HAP-1 (cell line): ENCODE data around the gene ZNF648.
"Not testable (repeated sequence)": the region's sequence is repeated elsewhere in the genome, so short reads cannot be mapped to it uniquely, and the experiment has no call there.

Experiments
- DNase-seq, 2 experiments: peaks; one replicate each; pipeline ENCODE4 v3.0.0-alpha.2; 2016 to 2020; ENCODE audit warnings: low spot score in 2 of 2
- H3K27me3 ChIP-seq: fragments of 250-450 bp; sonication (Bioruptor Pico); 2 replicates; pipeline ENCODE4 v1.5.1; 2020; ENCODE audit warnings: low read depth, mild to moderate bottlenecking, moderate library complexity
- H3K36me3 ChIP-seq: fragments of 250-450 bp; sonication (Bioruptor Pico); replicated peaks from 2 replicates; pipeline ENCODE4 v1.5.1; 2020; ENCODE audit warnings: mild to moderate bottlenecking
- H3K4me1 ChIP-seq: fragments of 250-450 bp; sonication (Bioruptor Pico); 2 replicates; pipeline ENCODE4 v1.5.1; 2020; ENCODE audit warnings: mild to moderate bottlenecking
- H3K4me3 ChIP-seq: fragments of 250-450 bp; sonication (Bioruptor Pico); 2 replicates; pipeline ENCODE4 v1.5.1; 2020; ENCODE audit warnings: mild to moderate bottlenecking, moderate library complexity
- H3K9me3 ChIP-seq: fragments of 250-450 bp; sonication (Bioruptor Pico); 2 replicates; pipeline ENCODE4 v1.5.1; 2020; ENCODE audit warnings: mild to moderate bottlenecking, moderate library complexity
- in situ Hi-C: fragments of 300-500 bp; cut with MboI; formaldehyde crosslinking; loops from 3 replicates; pipeline ENCODE4 v1.14.3; 2020; ENCODE audit warnings: low sequenced_read_pairs, inconsistent platforms, mixed read lengths

Gene ZNF648

DNA sequence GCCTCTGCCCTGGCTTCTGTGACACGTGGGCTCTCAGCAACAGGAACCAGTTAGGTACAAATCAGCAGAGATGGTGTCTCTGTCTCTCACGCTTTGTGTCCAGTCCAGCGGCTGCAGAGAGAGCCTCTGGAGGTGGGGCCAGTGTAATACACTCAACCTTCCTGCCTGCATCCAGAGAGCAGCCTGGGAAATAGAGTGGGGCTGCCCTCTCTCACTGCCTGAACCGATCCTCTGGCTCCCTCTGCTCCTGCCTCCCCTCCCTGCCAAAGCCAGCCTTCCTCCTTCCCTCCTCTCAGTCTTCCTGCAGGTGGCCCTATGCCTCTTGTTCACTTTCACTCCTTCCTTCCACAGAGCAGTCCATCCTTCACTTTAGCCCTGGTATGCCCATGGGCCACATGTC, at the start of gene ZNF648:
ZNF648 (minus strand) TSS at position 119 of the 400 bp plus-strand sequence. CDS start 3,702 bp downstream, outside the sequence.
- H3K9me3 ChIP-seq = no peaks in the 10 kb centered on the region
- in situ Hi-C loops = loop anchor here (25.0 kb wide), 1 partner anchor 574 kb away; the partner anchor contains the start of gene CACNA1E
- DNase-seq = no peak
- no peak within 1 kb of the TSS for H3K4me3 ChIP-seq
- no peaks in the 10 kb centered on the region for H3K27me3 ChIP-seq
- no peaks in the 10 kb centered on the region for H3K36me3 ChIP-seq
- no peaks in the 10 kb centered on the region for H3K4me1 ChIP-seq

DNA sequence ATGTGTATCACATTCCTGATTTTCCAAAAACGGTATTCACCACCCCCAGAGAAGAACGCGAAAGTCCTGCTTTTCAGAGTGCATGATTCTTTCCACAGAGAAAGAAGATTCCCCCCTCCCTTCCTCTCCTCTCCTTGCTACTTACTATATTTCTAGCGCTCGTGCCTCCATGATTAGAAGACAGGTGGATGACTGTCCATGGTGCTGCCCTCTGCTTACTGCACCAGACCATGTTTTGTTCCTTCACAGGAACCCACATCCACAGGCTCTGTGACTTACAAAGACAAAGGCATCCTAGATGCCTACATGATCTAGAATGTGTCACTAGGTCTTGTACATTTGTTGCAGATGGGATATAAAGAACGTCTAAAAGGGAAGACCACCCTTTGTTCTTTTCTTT, 49.1 kb upstream of the ZNF648 start:
- in situ Hi-C loops = no loop called here
- no peaks in the 10 kb centered on the region for H3K9me3 ChIP-seq
- no peak overlapping the region for H3K4me3 ChIP-seq
- no peaks in the 10 kb centered on the region for H3K4me1 ChIP-seq
- peaks cover 12% of the 10 kb centered on the region for H3K27me3 ChIP-seq
- H3K36me3 ChIP-seq = no peaks in the 10 kb centered on the region
- no peak for DNase-seq

GRCh38 chr1:182109771-182110170, 48.3 kb upstream of the ZNF648 start:
- Histone ChIP-seq H3K27me3 (peaks cover 12% of the 10 kb centered on the region), H3K9me3 (no peaks in the 10 kb centered on the region), H3K36me3 (no peaks in the 10 kb centered on the region), H3K4me1 (no peaks in the 10 kb centered on the region), H3K4me3 (no peak overlapping the region)
- in situ Hi-C loops = no loop called here
- DNase-seq = no peak

DNA sequence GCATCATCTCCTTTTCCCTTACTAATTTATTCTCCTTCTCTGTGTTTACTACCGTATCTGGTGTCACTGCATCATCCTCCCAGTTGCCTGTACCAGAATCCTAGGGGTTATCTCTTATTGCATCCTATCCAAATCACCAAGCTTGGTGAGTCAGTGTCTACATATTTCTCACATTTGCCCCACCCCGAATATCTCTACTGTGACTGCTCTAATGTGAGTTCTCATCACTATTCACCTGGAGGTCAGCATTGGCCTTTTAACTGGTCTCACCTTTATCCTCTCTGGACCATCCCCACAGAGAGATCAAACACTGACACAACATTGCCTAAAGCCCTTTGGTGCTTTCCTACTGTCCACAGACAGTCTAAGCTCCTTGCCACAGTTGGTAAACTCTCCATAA, 45.7 kb upstream of the ZNF648 start:
- Histone ChIP-seq H3K36me3 (no peaks in the 10 kb centered on the region), H3K9me3 (no peaks in the 10 kb centered on the region), H3K27me3 (peaks cover 9% of the 10 kb centered on the region), H3K4me1 (peaks cover under 1% of the 10 kb centered on the region), H3K4me3 (no peak overlapping the region)
- in situ Hi-C loops = no loop called here
- no peak for DNase-seq

GRCh38 chr1:182102043-182102416, 40.5 kb upstream of the ZNF648 start:
- no peak for DNase-seq
- peaks cover 7% of the 10 kb centered on the region for H3K4me1 ChIP-seq
- in situ Hi-C loops = no loop called here
- H3K4me3 ChIP-seq = no peak overlapping the region
- no peaks in the 10 kb centered on the region for H3K36me3 ChIP-seq
- peaks cover 19% of the 10 kb centered on the region for H3K27me3 ChIP-seq
- peaks cover 3% of the 10 kb centered on the region; the same call in 1 of the 2 replicates for H3K9me3 ChIP-seq

GRCh38 chr1:182101415-182102042, 40.0 kb upstream of the ZNF648 start:
- Histone ChIP-seq H3K4me3 (no peak overlapping the region), H3K4me1 (peaks cover 7% of the 10 kb centered on the region), H3K36me3 (no peaks in the 10 kb centered on the region), H3K9me3 (peaks cover 3% of the 10 kb centered on the region; the same call in 1 of the 2 replicates), H3K27me3 (peaks cover 17% of the 10 kb centered on the region)
- in situ Hi-C loops = no loop called here
- DNase-seq = peak; percentile 71 to 84

DNA sequence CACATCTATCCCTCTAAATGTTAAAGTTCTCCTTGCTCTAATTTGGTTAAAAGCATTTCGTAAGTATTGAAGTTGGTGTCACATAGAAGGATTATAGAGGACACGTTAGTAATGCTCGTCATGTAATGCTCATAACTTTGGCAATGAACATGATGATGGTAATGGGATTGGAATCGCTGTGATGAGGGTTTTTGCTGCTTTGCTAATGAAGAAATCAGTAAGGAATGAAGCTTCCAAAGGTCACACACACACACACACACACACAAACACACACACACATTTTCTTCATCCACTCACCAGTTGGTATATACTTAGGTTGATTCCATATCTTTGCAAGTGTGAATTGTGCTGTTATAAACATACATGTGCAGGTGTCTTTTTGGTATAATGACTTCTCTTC, 36.8 kb upstream of the ZNF648 start:
- H3K27me3 ChIP-seq = peaks cover 11% of the 10 kb centered on the region; the same call in 1 of the 2 replicates
- DNase-seq = no peak
- H3K9me3 ChIP-seq = peaks cover 3% of the 10 kb centered on the region; the same call in 1 of the 2 replicates
- peaks cover 7% of the 10 kb centered on the region for H3K4me1 ChIP-seq
- no peaks in the 10 kb centered on the region for H3K36me3 ChIP-seq
- in situ Hi-C loops = no loop called here
- H3K4me3 ChIP-seq = no peak overlapping the region

- Histone ChIP-seq H3K27me3 (peaks cover 16% of the 10 kb centered on the region; the same call in 1 of the 2 replicates), H3K4me3 (no peak overlapping the region), H3K36me3 (no peaks in the 10 kb centered on the region), H3K4me1 (no peaks in the 10 kb centered on the region), H3K9me3 (peaks cover 3% of the 10 kb centered on the region; the same call in 1 of the 2 replicates)
- in situ Hi-C loops = no loop called here
- DNase-seq = no peak
These were observed 34.4 kb upstream of the ZNF648 start for GRCh38 chr1:182095946-182096345.

- H3K4me1 ChIP-seq, H3K36me3 ChIP-seq, in situ Hi-C loops, H3K4me3 ChIP-seq, DNase-seq, H3K9me3 ChIP-seq: not testable (repeated sequence)
- peaks cover 16% of the 10 kb centered on the region; the same call in 1 of the 2 replicates for H3K27me3 ChIP-seq
These were observed 33.0 kb upstream of the ZNF648 start for GRCh38 chr1:182094514-182095005.

DNA sequence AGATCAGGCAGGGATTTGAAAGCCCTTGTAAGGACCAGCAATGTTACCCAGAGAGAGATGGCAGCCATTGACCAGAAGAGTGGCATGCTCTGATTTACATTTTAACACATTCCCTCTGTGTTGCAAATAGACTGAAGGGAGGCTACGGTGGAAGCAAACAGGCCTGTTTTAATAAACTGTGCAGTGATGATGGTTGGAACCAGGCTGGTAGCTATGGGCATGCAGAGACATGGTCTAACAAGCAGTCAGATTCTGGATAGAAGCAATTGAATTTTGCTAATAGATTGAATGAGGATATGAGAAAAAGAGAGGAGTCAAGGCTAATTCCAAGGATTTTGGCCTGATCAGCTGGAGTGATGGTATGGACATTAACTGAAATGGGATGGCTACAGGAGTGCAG, 32.3 kb upstream of the ZNF648 start:
- Histone ChIP-seq H3K36me3 (no peaks in the 10 kb centered on the region), H3K9me3 (no peaks in the 10 kb centered on the region), H3K27me3 (peaks cover 13% of the 10 kb centered on the region; the same call in 1 of the 2 replicates), H3K4me1 (no peaks in the 10 kb centered on the region), H3K4me3 (no peak overlapping the region)
- in situ Hi-C loops = no loop called here
- no peak for DNase-seq

DNA sequence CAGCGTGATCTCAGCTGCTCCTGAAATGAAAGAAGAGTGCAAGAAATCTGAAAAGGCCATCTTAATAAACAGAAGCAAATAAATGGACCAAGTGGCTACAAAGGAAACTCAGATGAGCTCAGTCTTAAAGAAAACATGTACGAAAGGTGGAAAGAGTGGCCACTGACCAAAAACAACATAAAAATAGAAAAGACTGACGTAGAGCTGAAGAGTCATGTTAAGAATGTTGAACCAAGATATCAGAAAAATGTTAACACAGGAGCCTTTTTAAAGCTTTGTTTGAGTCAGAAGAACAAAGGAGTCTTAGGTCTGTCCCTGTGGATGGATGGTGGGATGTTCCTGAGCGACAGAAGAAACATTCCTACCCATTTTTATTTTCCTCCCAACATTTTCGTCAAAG, 30.8 kb upstream of the ZNF648 start:
- DNase-seq = no peak
- no peaks in the 10 kb centered on the region for H3K36me3 ChIP-seq
- in situ Hi-C loops = no loop called here
- H3K4me3 ChIP-seq = no peak overlapping the region
- no peaks in the 10 kb centered on the region for H3K4me1 ChIP-seq
- H3K27me3 ChIP-seq = 0 out of 2 replicates have a peak, but pooled peaks cover 5% of the 10 kb centered on the region
- H3K9me3 ChIP-seq = no peaks in the 10 kb centered on the region

DNA sequence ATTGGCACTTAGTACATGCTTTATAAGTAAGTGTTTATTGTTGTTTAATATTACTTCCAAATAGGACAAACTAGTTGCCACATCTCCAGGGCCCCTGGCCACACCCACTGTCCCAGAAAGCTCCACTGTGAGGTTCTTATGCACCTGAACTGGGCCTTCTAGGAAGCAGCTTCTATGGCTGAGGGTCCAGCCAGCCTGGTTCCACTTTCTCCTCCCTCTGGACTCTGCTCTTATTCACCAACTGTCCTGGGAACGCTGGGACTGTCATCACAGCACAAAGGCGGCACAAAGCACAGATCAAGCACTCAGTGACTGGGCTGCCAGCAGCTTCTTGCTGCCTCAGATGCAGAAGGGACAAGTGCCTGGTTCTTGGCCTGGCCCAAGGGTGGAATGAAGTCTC, 29.6 kb upstream of the ZNF648 start:
- Histone ChIP-seq H3K36me3 (no peaks in the 10 kb centered on the region), H3K27me3 (0 out of 2 replicates have a peak, but pooled peaks cover 5% of the 10 kb centered on the region), H3K4me3 (no peak overlapping the region), H3K4me1 (no peaks in the 10 kb centered on the region), H3K9me3 (no peaks in the 10 kb centered on the region)
- in situ Hi-C loops = no loop called here
- no peak for DNase-seq

DNA sequence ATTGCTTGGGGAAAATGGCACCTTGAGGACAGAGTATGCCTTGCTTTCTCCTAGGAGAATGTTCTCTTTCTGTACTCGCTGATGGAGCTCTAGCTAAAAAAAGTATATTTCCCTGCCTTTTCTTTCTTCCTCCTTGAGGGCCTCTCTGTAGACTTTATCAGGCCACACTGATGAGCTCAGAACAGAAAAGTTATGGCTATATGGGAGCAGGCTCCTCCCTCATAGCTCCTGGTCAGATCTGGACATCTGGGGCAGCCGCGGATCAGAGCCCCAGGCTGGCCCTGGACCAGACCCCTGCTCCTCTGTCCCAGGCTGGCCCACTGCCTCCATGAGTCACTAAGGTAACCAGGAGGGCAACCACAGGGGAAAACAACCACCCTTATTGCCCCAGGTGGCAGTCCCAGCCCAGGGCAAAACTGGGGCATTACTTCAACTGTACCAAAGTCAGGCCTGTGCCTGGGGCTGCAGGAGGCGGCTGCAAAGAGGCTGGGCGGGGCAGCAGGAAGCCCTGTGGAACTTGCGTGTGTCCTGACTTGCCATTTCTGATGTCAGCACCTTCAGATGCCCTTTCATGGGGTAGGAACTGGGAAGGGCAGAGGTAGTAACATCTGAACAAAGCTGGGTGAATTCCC, 26.3 kb upstream of the ZNF648 start:
- Histone ChIP-seq H3K27me3 (0 out of 2 replicates have a peak, but pooled peaks cover 5% of the 10 kb centered on the region), H3K9me3 (no peaks in the 10 kb centered on the region), H3K4me3 (no peak overlapping the region), H3K36me3 (no peaks in the 10 kb centered on the region), H3K4me1 (no peaks in the 10 kb centered on the region)
- no peak for DNase-seq
- in situ Hi-C loops = loop anchor here (10.0 kb wide), 2 partner anchors 307 to 697 kb away; partner anchors contain the start of genes GLUL and NPL

DNA sequence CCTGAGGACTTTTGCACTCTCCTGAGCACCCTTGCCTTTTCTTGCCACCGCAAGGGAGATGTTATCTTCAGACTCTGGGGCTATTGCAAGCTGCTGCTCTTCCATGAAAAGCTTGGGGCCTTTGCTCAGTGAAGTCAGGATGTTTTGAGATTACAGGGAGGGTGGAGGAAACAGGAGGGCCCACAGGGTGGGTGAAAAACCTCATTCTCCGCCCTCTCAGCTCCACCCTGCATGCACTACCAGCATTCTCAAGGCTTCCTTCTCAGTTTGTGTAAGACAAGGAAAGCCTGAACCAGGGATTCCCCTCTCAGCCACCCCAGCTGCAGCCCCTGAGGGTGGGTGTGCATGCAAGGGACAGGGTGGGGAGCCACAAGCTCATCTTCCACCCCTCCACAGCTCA, 25.8 kb upstream of the ZNF648 start:
- Histone ChIP-seq H3K9me3 (no peaks in the 10 kb centered on the region), H3K36me3 (no peaks in the 10 kb centered on the region), H3K4me1 (no peaks in the 10 kb centered on the region), H3K4me3 (no peak overlapping the region), H3K27me3 (0 out of 2 replicates have a peak, but pooled peaks cover under 1% of the 10 kb centered on the region)
- in situ Hi-C loops = loop anchor here (10.0 kb wide), 2 partner anchors 307 to 697 kb away; partner anchors contain the start of genes GLUL and NPL
- no peak for DNase-seq
